ENCODE data around the gene DNMT3B.

- TF ChIP-seq CTCF (IDR thresholded peaks at IDR 0.05) = no peak
- no peak for TF ChIP-seq POLR2A (IDR thresholded peaks at IDR 0.05)
These were observed 24.0 kb downstream of the DNMT3B start for GRCh38 chr20:32786059-32786760.

All from body of pancreas (tissue), 4 donors.